Measurements from ENCODE around the gene PIEZO1.
A peak's percentile ranks its signal among the peaks of the same experiment; 100 is the strongest.

PIEZO1 gene

DNA sequence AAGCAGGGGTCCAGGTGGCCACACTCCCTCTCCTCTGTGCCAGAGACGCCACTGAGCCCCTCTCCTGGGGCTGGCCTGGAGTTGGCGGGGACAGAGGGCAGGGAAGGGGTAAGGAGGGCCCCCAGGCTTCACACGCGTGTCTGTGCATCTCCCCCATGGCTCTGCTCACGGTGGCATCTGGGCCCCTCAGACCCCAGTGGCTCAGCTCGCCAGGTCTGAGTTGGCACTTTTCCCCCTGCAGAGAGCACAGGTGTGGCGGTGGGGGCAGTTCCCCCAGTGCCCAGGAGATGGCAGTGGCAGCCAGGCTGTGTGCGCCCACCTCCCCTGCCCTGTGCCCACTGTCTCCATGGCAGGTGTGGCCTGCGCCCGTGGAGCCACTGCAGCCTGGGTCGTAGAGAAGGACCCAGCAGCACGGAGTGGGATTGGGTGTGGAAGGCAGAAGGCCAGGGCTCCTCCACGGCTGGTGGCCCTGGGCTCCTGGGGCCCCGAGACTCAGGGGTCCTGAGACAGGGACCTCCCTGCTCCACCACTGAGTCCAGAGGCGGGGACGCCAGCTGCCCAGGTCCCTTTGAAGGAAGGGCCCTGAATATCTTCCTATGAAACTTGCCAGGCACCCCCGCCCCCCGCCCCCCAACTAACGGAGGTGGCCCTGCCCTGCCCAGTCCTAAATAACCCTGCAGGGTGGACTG is 31.0 kb upstream of the PIEZO1 start:
- DNase-seq (ENCODE audit: low read depth): no peak

- no peak for DNase-seq (ENCODE audit: low read depth)
These were observed 30.2 kb upstream of the PIEZO1 start for GRCh38 chr16:88815227-88815626.

DNA sequence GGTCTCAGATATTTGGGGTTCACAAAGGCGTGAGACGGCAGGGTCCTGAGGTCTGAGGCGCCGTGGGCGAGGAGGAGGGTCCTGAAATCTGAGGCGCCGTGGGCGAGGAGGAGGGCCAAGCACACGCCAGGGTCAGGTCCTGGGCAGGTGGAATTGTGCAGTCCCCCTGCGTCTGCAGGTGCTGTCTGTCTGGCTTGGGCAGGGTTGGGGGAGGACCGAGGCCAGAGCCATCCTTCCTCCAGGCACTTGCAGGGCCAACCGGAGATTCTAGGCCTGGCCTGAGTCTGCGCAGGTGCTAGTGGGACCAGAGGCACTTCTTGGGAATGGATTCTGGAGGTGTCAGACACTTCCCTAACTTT is 29.1 kb upstream of the PIEZO1 start:
- no peak for DNase-seq (ENCODE audit: low read depth)

GRCh38 chr16:88813269-88814143 is 28.5 kb upstream of the PIEZO1 start:
- no peak for DNase-seq (ENCODE audit: low read depth)

DNA sequence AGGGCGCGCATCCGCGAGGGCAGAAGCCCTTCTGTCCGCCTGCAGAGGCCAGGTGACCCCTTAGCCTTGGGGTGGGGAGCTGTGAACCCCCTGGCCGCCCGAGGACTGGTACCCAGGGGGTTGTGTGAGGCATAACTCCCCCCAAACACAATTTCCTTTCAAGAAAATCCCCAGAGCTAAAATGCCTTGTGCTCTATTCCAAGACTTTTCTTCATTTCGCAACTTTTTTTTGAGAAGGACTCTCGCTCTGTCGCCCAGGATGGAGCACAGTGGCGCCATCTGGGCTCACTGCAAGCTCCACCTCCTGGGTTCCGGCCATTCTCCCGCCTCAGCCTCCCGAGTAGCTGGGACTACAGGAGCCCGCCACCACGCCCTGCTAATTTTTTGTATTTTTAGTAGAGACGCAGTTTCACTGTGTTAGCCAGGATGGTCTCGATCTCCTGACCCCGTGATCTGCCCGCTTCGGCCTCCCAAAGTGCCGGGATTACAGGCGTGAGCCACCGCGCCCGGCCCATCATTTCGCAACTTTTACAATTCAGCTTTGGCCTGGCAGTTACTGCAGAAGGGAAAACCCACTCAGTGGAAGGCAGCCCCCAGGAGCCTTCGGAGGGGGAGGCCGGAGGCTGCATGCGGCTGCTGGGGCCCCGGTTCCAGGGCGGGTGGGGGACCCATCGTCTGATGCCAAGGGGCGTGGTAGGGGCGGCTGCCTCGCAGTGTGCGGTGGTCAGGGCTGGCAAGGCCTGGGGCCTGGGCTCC is 27.7 kb upstream of the PIEZO1 start:
- peak; percentile 35 for DNase-seq (ENCODE audit: low read depth)

DNA sequence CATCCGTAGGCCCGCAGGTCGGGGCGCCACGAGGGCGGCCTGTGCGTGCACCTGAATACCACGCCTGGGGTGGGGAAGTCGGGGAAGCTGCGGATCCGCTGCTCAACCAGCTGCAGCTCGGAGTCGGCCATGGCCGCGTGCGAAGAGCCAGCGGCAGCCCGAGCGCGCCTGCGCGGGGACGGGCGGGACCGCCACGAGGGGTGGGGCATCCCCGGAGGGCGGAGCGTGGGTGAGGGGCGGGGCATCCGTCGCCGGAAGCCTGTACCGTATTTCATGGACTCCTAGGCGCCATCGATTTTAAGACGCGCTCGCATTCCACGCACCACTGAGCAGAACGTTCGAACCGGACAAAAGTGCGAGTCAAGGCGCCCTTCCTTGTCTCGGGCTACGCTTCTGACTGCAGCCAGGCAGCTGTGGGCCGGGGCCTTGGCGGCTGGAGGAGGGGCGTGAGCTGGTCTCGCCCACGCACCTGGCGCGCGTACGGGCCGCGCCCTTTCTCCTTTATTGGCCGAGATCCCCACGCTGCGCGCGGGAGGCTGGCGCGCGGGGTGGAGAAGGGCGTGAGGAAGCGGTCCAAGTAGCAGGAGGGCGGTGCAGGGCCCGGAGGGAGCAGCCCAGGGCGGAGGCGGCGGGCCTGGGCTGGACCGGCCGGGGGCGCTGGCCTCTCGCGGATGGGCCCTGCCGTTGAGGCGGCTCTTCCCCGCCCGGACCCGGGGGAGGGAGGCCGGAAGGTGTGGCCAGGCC is 26.9 kb upstream of the PIEZO1 start, which contains the start of gene APRT:
TSS of gene APRT (minus strand) at position 160 of the 744 bp plus-strand sequence. CDS start at position 131, 29 bp downstream.
- DNase-seq (ENCODE audit: low read depth): peak; percentile 95

- DNase-seq (ENCODE audit: low read depth): peak; percentile 80
These were observed 26.1 kb upstream of the PIEZO1 start for GRCh38 chr16:88810912-88811768.

DNA sequence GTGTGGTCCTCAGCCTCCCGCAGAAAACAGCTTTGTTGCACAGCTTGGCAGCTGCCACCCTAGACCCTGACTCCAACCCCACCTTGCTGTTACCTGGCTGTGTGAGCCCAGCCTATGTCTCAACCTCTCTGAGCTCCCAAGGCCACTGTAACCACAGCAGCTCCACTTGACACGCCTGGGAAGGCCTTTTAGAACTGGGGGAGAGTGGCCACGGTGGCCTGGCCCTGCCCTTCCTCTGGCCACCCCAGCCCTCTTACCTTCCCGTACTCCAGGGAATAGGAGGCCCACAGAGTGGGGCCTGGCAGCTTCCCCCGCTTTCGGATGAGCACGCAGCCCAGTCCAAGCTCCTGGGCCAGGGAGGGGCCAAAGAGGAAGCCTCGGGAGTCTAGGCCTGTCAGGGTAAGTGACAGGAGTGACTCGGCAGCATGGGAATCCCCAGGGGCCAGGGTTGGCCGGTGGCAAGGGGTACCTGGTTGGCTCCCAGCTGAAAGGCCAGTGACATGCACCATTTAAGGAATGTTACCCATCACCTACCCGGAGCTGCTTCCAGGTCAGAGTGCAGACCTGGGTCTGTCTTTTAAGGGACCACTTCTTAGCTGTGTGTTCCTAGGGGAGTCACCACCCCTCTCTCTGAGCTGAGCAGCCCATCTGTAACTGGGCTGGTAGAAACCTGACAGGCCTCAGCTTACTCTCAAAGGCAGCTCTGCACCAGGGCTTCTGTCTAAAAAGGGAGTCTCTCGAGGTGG is 25.3 kb upstream of the PIEZO1 start:
- DNase-seq (ENCODE audit: low read depth): no peak

- DNase-seq (ENCODE audit: low read depth): no peak
These were observed 24.7 kb upstream of the PIEZO1 start for GRCh38 chr16:88809676-88810165.

GRCh38 chr16:88809068-88809675 is 24.2 kb upstream of the PIEZO1 start:
- no peak for DNase-seq (ENCODE audit: low read depth)

- no peak for DNase-seq (ENCODE audit: low read depth)
These were observed 22.8 kb upstream of the PIEZO1 start for GRCh38 chr16:88807626-88808453.

- no peak for DNase-seq (ENCODE audit: low read depth)
These were observed 22.2 kb upstream of the PIEZO1 start for GRCh38 chr16:88807142-88807625.

- DNase-seq (ENCODE audit: low read depth): no peak
These were observed 21.6 kb upstream of the PIEZO1 start for GRCh38 chr16:88806491-88807111.

DNA sequence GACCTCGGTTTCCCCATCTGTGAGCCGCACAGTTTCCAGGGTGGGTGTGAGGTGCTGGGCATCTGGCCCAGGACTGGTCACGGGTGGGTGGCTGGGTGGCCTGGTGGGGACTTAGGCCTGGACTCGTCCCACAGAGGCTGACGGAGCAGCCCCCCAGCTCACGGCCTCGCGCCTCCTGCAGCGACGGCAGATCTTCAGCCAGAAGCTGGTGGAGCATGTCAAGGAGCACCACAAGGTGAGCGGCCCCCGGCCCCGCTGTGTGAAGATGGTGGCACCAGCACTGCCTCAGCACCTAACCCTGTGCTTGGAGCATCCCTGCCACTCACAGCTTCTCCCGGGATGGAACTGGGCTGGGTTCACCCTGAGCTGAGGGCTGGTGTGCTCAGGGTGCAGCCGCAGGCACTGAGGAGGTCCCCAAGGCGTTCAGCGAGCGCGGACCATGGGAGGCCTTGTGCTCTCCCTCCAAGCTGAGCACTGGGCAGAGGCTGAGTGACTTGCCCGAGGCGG is 20.9 kb upstream of the PIEZO1 start:
- no peak for DNase-seq (ENCODE audit: low read depth)

DNA sequence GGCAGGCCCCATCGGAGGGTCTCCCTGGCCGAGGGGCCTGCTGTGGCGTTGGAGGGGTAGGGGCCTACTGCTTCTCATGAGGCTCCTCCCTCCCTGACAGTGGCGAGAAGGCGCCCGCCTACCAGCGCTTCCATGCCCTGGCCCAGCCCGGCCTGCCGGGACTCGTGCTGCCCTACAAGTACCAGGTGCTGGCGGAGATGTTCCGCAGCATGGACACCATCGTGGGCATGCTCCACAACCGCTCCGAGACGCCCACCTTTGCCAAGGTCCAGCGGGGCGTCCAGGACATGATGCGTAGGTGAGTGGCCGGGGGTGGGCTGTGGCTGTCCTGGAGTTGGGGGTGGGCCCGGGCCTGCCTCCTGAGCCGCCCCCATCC is 20.3 kb upstream of the PIEZO1 start:
- DNase-seq (ENCODE audit: low read depth): no peak

DNA sequence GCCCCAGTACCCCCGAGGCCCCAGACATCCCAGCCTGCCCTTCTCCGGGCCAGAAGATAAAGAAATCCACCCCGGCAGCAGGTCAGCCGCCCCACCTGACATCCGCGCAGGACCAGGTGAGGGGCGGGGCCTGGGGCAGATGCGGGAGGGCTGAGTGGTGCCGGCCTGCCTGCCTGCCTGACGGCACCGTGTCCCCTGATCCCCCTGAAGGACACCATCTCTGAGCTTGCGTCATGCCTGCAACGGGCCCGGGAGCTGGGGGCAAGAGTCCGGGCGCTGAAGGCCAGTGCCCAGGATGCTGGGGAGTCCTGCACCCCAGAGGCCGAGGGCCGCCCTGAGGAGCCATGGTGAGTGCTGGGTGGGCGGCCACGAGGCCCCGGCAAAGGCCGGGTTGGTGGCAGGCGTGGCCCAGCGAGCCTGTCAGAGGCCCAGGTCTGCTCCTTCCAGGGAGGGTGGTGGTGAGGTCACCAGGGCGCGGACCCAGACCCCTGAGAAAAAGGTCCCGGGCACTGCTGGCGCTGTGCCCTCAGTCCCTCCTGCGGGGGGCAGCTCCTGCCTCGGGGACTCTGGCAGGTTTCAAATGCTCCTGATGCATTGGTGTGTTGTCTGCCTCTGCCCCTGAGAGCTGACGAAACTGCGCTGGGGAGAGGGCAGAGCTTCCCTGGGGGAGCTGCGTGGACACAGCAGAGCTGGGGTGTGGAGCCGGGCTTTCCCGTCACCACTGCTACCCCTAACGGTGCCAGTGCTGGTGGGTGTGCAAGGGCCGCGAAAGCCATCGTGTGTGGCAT is 19.7 kb upstream of the PIEZO1 start:
- no peak for DNase-seq (ENCODE audit: low read depth)

- DNase-seq (ENCODE audit: low read depth): no peak
These were observed 19.1 kb upstream of the PIEZO1 start for GRCh38 chr16:88804173-88804551.
